AG10803 (cell line): ENCODE results near the gene CUL9.

Source experiments
- DNase-seq: peaks from one replicate; pipeline ENCODE4 v3.0.0; 2010; ENCODE audit warnings: low read depth
- H3K4me3 ChIP-seq: 2 replicates; pipeline ENCODE4 v1.5.1; 2011; ENCODE audit warnings: mild to moderate bottlenecking, low read length, control low read depth
- CTCF ChIP-seq: conservative IDR thresholded peaks from 2 replicates; pipeline ENCODE4 v1.5.1; 2011; ENCODE audit warnings: mild to moderate bottlenecking, low read length, control low read depth, inconsistent platforms

CUL9 gene

GRCh38 chr6:43187821-43188220, 5.8 kb downstream of the CUL9 start:
- TF ChIP-seq CTCF: no peak
- no peak for DNase-seq
- H3K4me3 ChIP-seq: no peak overlapping the region

GRCh38 chr6:43188426-43188825, 6.4 kb downstream of the CUL9 start:
- TF ChIP-seq CTCF: no peak
- DNase-seq: no peak
- H3K4me3 ChIP-seq: no peak overlapping the region

GRCh38 chr6:43189776-43190304, 7.8 kb downstream of the CUL9 start:
- no peak for TF ChIP-seq CTCF
- DNase-seq: no peak
- no peak overlapping the region for H3K4me3 ChIP-seq

GRCh38 chr6:43192911-43193310, 10.9 kb downstream of the CUL9 start:
- no peak for DNase-seq
- TF ChIP-seq CTCF: no peak
- H3K4me3 ChIP-seq: no peak overlapping the region

GRCh38 chr6:43193929-43194328, 11.9 kb downstream of the CUL9 start:
- no peak overlapping the region for H3K4me3 ChIP-seq
- DNase-seq: no peak
- TF ChIP-seq CTCF: no peak

- no peak for TF ChIP-seq CTCF
- no peak for DNase-seq
- H3K4me3 ChIP-seq: no peak overlapping the region
Observed at GRCh38 chr6:43196337-43196736, 14.3 kb downstream of the CUL9 start.

GRCh38 chr6:43199912-43200311, 17.9 kb downstream of the CUL9 start:
- DNase-seq: no peak
- H3K4me3 ChIP-seq: no peak overlapping the region
- no peak for TF ChIP-seq CTCF
